GM23338 (cell line): ENCODE measurements around the gene RPUSD1. TPM values are rescaled to one million over a fixed set of nuclear protein-coding genes. Genes with fewer than 3 reads are reported as not detected.

Source experiments
- ATAC-seq: fragments of 200-7000 bp; cut with Tn5 transposase; 3 replicates; pipeline ENCODE4 v1.9.1; 2020
- DNase-seq: peaks from one replicate; pipeline ENCODE4 v3.0.0-alpha.2; 2015; ENCODE audit warnings: low spot score
- H2AFZ ChIP-seq: fragments of 200-600 bp; sonication (generic); 2 replicates; pipeline ENCODE4 v1.8.0; 2016; ENCODE audit warnings: antibody characterized with exemption, mild to moderate bottlenecking, moderate library complexity
- H3F3A ChIP-seq: fragments of 200-600 bp; sonication (generic); replicated peaks from 2 replicates; pipeline ENCODE4 v1.8.0; 2017; ENCODE audit warnings: antibody characterized with exemption, mixed run types, low read depth
- H3K27ac ChIP-seq: fragments of 200-600 bp; sonication (generic); 2 replicates; pipeline ENCODE4 v1.6.1; 2016; ENCODE audit warnings: low read depth
- H3K27me3 ChIP-seq: fragments of 200-600 bp; sonication (generic); 2 replicates; pipeline ENCODE4 v1.8.0; 2016; ENCODE audit warnings: mild to moderate bottlenecking, mixed run types, moderate library complexity; ENCODE audit not compliant: insufficient read depth
- H3K36me3 ChIP-seq: fragments of 200-600 bp; sonication (generic); 2 replicates; pipeline ENCODE4 v1.8.0; 2016; ENCODE audit warnings: mild to moderate bottlenecking; ENCODE audit not compliant: insufficient read depth
- H3K4me1 ChIP-seq: fragments of 200-600 bp; sonication (generic); 2 replicates; pipeline ENCODE4 v1.8.0; 2016; ENCODE audit warnings: mild to moderate bottlenecking, moderate library complexity; ENCODE audit not compliant: insufficient read depth
- H3K4me2 ChIP-seq: fragments of 200-600 bp; sonication (generic); 2 replicates; pipeline ENCODE4 v1.7.1; 2017; ENCODE audit warnings: mixed run types
- H3K4me3 ChIP-seq: fragments of 200-600 bp; sonication (generic); 2 replicates; pipeline ENCODE4 v1.6.1; 2016; ENCODE audit warnings: mixed run types
- H3K79me2 ChIP-seq: fragments of 200-600 bp; sonication (generic); replicated peaks from 2 replicates; pipeline ENCODE4 v1.8.0; 2017; ENCODE audit warnings: mild to moderate bottlenecking; ENCODE audit not compliant: insufficient read depth
- H3K9me2 ChIP-seq: fragments of 200-600 bp; sonication (generic); 2 replicates; pipeline ENCODE4 v1.8.0; 2017; ENCODE audit not compliant: insufficient read depth
- H4K20me1 ChIP-seq: fragments of 200-600 bp; sonication (generic); replicated peaks from 2 replicates; pipeline ENCODE4 v1.8.0; 2017; ENCODE audit warnings: mild to moderate bottlenecking; ENCODE audit not compliant: insufficient read depth
- H3K27ac Mint-ChIP-seq: 2 replicates; pipeline ENCODE4 v1.8.0; 2020; ENCODE audit warnings: inconsistent platforms, mild to moderate bottlenecking, moderate library complexity, mixed read lengths
- H3K27me3 Mint-ChIP-seq: 3 replicates; pipeline ENCODE4 v1.8.0; 2022; ENCODE audit warnings: low read depth, mild to moderate bottlenecking, moderate library complexity, mixed read lengths, inconsistent platforms; ENCODE audit not compliant: insufficient read depth, poor library complexity
- H3K36me3 Mint-ChIP-seq: 3 replicates; pipeline ENCODE4 v1.8.0; 2021; ENCODE audit warnings: low read depth, mild to moderate bottlenecking, inconsistent platforms, moderate library complexity, mixed read lengths
- H3K4me1 Mint-ChIP-seq: 3 replicates; pipeline ENCODE4 v1.8.0; 2020; ENCODE audit warnings: mild to moderate bottlenecking, inconsistent platforms, mixed read lengths
- H3K4me3 Mint-ChIP-seq: 3 replicates; pipeline ENCODE4 v1.8.0; 2021; ENCODE audit warnings: moderate library complexity, mild to moderate bottlenecking, inconsistent platforms, mixed read lengths
- H3K9me3 Mint-ChIP-seq: 3 replicates; pipeline ENCODE4 v1.8.0; 2020; ENCODE audit warnings: moderate library complexity, mild to moderate bottlenecking, inconsistent platforms, mixed read lengths
- CREB1 ChIP-seq: fragments of 250-450 bp; sonication (Bioruptor Pico); IDR thresholded peaks from 2 replicates; pipeline ENCODE4 v1.5.0; 2020; ENCODE audit warnings: low read depth, mild to moderate bottlenecking, moderate library complexity
- EZH2 ChIP-seq: fragments of 200-600 bp; sonication (generic); IDR thresholded peaks from one replicate; pipeline ENCODE4 v1.8.0; 2017; ENCODE audit warnings: antibody characterized with exemption, mild to moderate bottlenecking, low read depth; ENCODE audit not compliant: unreplicated experiment
- EZH2phosphoT487 ChIP-seq: fragments of 200-600 bp; sonication (generic); IDR thresholded peaks from one replicate; pipeline ENCODE4 v1.8.1; 2018; ENCODE audit warnings: antibody characterized with exemption; ENCODE audit not compliant: unreplicated experiment
- JUNB ChIP-seq: IDR thresholded peaks from one replicate; pipeline ENCODE4 v1.6.1; 2016; ENCODE audit warnings: antibody characterized with exemption; ENCODE audit not compliant: unreplicated experiment
- NANOG ChIP-seq: IDR thresholded peaks from 2 replicates; pipeline ENCODE4 v1.6.1; 2016; ENCODE audit warnings: antibody characterized with exemption, borderline replicate concordance
- POLR2AphosphoS5 ChIP-seq: IDR thresholded peaks from 2 replicates; pipeline ENCODE4 v1.6.1; 2016; ENCODE audit warnings: antibody characterized with exemption, low read depth
- STAT1 ChIP-seq: IDR thresholded peaks from one replicate; pipeline ENCODE4 v1.6.1; 2016; ENCODE audit warnings: antibody characterized with exemption; ENCODE audit not compliant: unreplicated experiment
- ZNF114 ChIP-seq: fragments of 250-450 bp; sonication (Bioruptor Pico); IDR thresholded peaks from 2 replicates; pipeline ENCODE4 v1.5.0; 2020; ENCODE audit warnings: mild to moderate bottlenecking, moderate library complexity
- ZNF331 ChIP-seq: fragments of 250-450 bp; sonication (Bioruptor Pico); IDR thresholded peaks from 2 replicates; pipeline ENCODE4 v1.5.0; 2020; ENCODE audit warnings: low read depth, mild to moderate bottlenecking, moderate library complexity
- polyA plus RNA-seq: library from polyadenylated mRNA; unstranded; fragments of >200 nt; fragmentation: Nextera tagmentation; extraction: Ambion mirVana; gene quantifications from 2 replicates; pipeline ENCODE4 v1.2.1, GENCODE V29; 2016
- total RNA-seq: library from RNA; depleted of rRNA; stranded (reverse); fragments of >200 nt; shearing (Covaris generic); gene quantifications from 2 replicates; pipeline ENCODE4 v1.2.3, GENCODE V29; 2014
- TF ChIP-seq, protein P1 (sequence below): IDR thresholded peaks from one replicate; pipeline ENCODE4 v1.6.1; 2018; ENCODE audit warnings: antibody characterized with exemption; ENCODE audit not compliant: unreplicated experiment
- TF ChIP-seq, protein P2 (sequence below): fragments of 250-450 bp; sonication (Bioruptor Pico); IDR thresholded peaks from 2 replicates; pipeline ENCODE4 v1.5.0; 2020; ENCODE audit warnings: mild to moderate bottlenecking, moderate library complexity
- TF ChIP-seq, protein P3 (sequence below), 2 experiments: fragments of 200-600 bp in 1 of 2; sonication (generic) in 1 of 2; conservative IDR thresholded peaks; 2 replicates each; pipeline versions ENCODE4 v1.5.1 to v1.6.1; 2016 to 2017; ENCODE audit warnings: antibody characterized with exemption in 2 of 2, low read depth in 2 of 2, mild to moderate bottlenecking in 2 of 2, moderate library complexity in 1 of 2
- TF ChIP-seq, protein P4 (sequence below): IDR thresholded peaks from 2 replicates; pipeline ENCODE4 v1.6.1; 2016; ENCODE audit warnings: antibody characterized with exemption

RPUSD1 gene
- total and polyA plus RNA-seq, 2 experiments from 2014 or later: 19.1 to 79.5 TPM

DNA sequence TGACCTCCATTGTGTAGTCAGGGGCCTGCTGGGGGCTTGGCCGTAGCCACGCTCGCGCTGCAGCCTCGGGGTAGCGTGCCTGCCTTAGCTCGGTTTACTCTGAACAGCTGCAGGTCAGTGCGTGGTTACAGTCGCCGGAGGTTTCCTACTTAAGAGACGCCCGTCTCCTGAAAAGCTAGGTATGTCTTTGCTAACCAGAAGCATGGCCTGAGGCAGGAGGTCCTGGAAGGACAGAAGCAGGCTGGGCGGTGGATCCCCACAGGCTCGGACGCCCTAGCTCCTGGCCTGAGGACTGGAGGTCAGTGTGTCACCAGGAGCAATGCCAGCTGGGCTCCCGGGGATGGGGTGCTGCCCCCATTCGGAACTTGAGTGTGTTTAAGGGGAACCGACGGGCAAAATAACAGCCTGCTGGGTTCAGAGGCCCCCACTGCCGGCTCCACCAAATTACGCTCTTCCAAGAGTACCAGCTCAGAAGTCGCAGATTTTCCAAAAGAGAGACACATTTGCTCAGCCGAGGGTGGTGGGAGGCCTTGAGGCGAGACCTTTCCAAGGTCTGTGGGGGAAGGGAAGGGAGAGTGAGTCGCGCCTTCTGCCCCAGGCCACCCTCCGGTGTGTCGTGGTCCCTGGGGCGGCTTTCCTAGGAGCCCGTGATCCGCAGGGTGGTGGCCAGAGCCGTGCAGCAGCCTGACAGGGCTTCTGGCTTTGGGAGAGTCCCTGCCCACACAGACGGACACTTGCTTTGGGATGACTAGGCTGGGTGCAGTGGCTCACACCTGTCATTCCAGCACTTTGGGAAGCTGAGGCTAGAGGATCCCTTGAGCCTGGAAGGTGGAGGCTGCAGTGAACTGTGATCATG is 16.2 kb upstream of the RPUSD1 start:
- Mint-ChIP-seq H3K4me1 (peaks cover 12% of the 10 kb centered on the region), H3K27ac (no peak overlapping the region), H3K36me3 (0 out of 3 replicates have a peak, but pooled peaks cover 3% of the 10 kb centered on the region), H3K9me3 (peaks cover 3% of the 10 kb centered on the region; the same call in 2 of the 3 replicates), H3K27me3 (peaks cover 28% of the 10 kb centered on the region), H3K4me3 (no peak overlapping the region)
- Histone ChIP-seq H3K4me3 (no peak overlapping the region), H3K27me3 (peaks cover 43% of the 10 kb centered on the region), H3K4me2 (no peak overlapping the region), H3F3A (no peaks in the 10 kb centered on the region; the same call in 1 of the 2 replicates), H3K27ac (no peak overlapping the region), H3K9me2 (no peaks in the 10 kb centered on the region), H3K4me1 (peaks cover 3% of the 10 kb centered on the region; the same call in 1 of the 2 replicates), H2AFZ (no peak overlapping the region), H4K20me1 (no peaks in the 10 kb centered on the region), H3K79me2 (peaks cover 4% of the 10 kb centered on the region; the same call in 1 of the 2 replicates), H3K36me3 (no peaks in the 10 kb centered on the region)
- TF ChIP-seq EZH2 (no peak), POLR2AphosphoS5 (no peak), EZH2phosphoT487 (no peak), STAT1 (no peak), CREB1 (CRISPR knock-in tag) (no peak), JUNB (no peak), ZNF114 (CRISPR knock-in tag) (no peak), ZNF331 (CRISPR knock-in tag) (no peak), NANOG (no peak)
- TF ChIP-seq, protein P1, sequence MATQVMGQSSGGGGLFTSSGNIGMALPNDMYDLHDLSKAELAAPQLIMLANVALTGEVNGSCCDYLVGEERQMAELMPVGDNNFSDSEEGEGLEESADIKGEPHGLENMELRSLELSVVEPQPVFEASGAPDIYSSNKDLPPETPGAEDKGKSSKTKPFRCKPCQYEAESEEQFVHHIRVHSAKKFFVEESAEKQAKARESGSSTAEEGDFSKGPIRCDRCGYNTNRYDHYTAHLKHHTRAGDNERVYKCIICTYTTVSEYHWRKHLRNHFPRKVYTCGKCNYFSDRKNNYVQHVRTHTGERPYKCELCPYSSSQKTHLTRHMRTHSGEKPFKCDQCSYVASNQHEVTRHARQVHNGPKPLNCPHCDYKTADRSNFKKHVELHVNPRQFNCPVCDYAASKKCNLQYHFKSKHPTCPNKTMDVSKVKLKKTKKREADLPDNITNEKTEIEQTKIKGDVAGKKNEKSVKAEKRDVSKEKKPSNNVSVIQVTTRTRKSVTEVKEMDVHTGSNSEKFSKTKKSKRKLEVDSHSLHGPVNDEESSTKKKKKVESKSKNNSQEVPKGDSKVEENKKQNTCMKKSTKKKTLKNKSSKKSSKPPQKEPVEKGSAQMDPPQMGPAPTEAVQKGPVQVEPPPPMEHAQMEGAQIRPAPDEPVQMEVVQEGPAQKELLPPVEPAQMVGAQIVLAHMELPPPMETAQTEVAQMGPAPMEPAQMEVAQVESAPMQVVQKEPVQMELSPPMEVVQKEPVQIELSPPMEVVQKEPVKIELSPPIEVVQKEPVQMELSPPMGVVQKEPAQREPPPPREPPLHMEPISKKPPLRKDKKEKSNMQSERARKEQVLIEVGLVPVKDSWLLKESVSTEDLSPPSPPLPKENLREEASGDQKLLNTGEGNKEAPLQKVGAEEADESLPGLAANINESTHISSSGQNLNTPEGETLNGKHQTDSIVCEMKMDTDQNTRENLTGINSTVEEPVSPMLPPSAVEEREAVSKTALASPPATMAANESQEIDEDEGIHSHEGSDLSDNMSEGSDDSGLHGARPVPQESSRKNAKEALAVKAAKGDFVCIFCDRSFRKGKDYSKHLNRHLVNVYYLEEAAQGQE: no peak
- TF ChIP-seq, protein P2, sequence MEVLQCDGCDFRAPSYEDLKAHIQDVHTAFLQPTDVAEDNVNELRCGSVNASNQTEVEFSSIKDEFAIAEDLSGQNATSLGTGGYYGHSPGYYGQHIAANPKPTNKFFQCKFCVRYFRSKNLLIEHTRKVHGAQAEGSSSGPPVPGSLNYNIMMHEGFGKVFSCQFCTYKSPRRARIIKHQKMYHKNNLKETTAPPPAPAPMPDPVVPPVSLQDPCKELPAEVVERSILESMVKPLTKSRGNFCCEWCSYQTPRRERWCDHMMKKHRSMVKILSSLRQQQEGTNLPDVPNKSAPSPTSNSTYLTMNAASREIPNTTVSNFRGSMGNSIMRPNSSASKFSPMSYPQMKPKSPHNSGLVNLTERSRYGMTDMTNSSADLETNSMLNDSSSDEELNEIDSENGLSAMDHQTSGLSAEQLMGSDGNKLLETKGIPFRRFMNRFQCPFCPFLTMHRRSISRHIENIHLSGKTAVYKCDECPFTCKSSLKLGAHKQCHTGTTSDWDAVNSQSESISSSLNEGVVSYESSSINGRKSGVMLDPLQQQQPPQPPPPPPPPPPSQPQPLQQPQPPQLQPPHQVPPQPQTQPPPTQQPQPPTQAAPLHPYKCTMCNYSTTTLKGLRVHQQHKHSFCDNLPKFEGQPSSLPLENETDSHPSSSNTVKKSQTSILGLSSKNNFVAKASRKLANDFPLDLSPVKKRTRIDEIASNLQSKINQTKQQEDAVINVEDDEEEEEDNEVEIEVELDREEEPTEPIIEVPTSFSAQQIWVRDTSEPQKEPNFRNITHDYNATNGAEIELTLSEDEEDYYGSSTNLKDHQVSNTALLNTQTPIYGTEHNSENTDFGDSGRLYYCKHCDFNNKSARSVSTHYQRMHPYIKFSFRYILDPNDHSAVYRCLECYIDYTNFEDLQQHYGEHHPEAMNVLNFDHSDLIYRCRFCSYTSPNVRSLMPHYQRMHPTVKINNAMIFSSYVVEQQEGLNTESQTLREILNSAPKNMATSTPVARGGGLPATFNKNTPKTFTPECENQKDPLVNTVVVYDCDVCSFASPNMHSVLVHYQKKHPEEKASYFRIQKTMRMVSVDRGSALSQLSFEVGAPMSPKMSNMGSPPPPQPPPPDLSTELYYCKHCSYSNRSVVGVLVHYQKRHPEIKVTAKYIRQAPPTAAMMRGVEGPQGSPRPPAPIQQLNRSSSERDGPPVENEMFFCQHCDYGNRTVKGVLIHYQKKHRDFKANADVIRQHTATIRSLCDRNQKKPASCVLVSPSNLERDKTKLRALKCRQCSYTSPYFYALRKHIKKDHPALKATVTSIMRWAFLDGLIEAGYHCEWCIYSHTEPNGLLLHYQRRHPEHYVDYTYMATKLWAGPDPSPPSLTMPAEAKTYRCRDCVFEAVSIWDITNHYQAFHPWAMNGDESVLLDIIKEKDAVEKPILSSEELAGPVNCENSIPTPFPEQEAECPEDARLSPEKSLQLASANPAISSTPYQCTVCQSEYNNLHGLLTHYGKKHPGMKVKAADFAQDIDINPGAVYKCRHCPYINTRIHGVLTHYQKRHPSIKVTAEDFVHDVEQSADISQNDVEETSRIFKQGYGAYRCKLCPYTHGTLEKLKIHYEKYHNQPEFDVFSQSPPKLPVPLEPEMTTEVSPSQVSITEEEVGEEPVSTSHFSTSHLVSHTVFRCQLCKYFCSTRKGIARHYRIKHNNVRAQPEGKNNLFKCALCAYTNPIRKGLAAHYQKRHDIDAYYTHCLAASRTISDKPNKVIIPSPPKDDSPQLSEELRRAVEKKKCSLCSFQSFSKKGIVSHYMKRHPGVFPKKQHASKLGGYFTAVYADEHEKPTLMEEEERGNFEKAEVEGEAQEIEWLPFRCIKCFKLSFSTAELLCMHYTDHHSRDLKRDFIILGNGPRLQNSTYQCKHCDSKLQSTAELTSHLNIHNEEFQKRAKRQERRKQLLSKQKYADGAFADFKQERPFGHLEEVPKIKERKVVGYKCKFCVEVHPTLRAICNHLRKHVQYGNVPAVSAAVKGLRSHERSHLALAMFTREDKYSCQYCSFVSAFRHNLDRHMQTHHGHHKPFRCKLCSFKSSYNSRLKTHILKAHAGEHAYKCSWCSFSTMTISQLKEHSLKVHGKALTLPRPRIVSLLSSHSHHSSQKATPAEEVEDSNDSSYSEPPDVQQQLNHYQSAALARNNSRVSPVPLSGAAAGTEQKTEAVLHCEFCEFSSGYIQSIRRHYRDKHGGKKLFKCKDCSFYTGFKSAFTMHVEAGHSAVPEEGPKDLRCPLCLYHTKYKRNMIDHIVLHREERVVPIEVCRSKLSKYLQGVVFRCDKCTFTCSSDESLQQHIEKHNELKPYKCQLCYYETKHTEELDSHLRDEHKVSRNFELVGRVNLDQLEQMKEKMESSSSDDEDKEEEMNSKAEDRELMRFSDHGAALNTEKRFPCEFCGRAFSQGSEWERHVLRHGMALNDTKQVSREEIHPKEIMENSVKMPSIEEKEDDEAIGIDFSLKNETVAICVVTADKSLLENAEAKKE (CRISPR knock-in tag): no peak
- TF ChIP-seq, protein P3, sequence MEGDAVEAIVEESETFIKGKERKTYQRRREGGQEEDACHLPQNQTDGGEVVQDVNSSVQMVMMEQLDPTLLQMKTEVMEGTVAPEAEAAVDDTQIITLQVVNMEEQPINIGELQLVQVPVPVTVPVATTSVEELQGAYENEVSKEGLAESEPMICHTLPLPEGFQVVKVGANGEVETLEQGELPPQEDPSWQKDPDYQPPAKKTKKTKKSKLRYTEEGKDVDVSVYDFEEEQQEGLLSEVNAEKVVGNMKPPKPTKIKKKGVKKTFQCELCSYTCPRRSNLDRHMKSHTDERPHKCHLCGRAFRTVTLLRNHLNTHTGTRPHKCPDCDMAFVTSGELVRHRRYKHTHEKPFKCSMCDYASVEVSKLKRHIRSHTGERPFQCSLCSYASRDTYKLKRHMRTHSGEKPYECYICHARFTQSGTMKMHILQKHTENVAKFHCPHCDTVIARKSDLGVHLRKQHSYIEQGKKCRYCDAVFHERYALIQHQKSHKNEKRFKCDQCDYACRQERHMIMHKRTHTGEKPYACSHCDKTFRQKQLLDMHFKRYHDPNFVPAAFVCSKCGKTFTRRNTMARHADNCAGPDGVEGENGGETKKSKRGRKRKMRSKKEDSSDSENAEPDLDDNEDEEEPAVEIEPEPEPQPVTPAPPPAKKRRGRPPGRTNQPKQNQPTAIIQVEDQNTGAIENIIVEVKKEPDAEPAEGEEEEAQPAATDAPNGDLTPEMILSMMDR (conservative IDR thresholded peaks at IDR 0.05; ENCODE audit: low read depth in 2 of 2): no peak
- TF ChIP-seq, protein P4, sequence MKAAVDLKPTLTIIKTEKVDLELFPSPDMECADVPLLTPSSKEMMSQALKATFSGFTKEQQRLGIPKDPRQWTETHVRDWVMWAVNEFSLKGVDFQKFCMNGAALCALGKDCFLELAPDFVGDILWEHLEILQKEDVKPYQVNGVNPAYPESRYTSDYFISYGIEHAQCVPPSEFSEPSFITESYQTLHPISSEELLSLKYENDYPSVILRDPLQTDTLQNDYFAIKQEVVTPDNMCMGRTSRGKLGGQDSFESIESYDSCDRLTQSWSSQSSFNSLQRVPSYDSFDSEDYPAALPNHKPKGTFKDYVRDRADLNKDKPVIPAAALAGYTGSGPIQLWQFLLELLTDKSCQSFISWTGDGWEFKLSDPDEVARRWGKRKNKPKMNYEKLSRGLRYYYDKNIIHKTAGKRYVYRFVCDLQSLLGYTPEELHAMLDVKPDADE: no peak
- no peak for DNase-seq
- ATAC-seq: no peak
